ENCODE results near the gene TMPRSS5. TPM values are rescaled to one million over a fixed set of nuclear protein-coding genes. Genes with fewer than 3 reads are reported as not detected.

TMPRSS5 gene
- total and polyA plus RNA-seq, 9 donors = 0.41 to 3.5 (median 0.94) TPM

DNA sequence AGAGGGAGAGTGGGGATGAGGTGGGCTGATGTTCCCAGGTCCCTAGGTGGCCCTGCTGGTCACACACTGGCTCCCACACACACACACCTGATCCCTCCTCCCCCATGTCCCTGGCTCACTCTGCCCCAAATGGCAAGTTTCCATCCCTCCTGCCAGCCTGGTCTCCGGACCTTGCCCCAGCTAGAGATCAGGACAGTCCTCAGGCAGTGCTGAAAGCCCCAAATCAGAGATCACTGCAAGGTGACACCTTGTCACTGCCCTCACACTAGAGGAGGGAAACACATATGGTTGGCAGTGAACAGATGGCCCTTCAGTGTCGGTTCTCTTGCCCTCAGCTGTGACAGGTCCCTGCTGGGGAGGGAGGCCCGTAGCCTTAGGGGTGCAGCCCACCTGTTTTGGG, 7.6 kb downstream of the TMPRSS5 start:
- Histone ChIP-seq H3K4me3 (ENCODE audit: low read length) (no peak overlapping the region), H3K9me3 (replicated peaks; ENCODE audit: control insufficient read depth, low read depth, low read length) (no peaks in the 10 kb centered on the region), H3K27ac (ENCODE audit: low read length) (no peak overlapping the region), H3K27me3 (ENCODE audit: control insufficient read depth, insufficient read depth, low read length) (no peaks in the 10 kb centered on the region), H3K36me3 (ENCODE audit: control insufficient read depth, insufficient read depth, low read length) (no peaks in the 10 kb centered on the region), H3K4me1 (ENCODE audit: control insufficient read depth, insufficient read depth, low read length) (no peaks in the 10 kb centered on the region)
- WGBS (ENCODE audit: insufficient coverage) = 78% methylated on average over 2 of the region's 3 CpGs
- DNase-seq = no peak

DNA sequence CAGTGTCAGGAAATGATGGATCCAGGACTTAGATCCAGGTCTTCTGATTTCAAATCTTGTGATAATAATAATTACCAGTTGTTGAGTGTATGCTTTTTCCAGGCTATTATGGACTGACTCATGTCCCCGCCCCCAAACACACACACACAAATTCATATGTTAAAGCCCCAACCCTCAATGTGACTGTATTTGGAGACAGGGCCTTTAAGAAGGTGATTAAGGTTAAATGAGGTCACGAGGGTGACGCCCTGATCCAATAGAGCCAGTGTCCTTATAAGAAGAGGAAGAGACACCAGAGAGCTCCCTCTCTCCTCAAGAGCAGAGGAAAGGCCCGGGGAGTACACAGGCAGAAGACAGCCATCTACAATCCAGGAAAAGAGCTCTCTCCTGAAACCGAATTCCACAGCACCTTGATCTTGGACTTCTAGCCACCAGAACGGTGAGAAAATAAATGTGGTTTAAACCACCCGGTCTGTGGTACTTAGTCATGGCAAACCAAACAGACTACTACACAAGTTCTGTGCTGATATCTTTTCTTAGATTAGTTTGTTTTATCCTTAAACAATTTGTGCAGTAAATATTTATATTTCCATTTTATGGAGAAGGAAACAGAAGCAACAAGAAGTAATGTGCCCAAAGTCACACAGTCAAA, 8.2 kb downstream of the TMPRSS5 start:
- Histone ChIP-seq H3K4me3 (ENCODE audit: low read length) (no peak overlapping the region), H3K36me3 (ENCODE audit: control insufficient read depth, insufficient read depth, low read length) (no peaks in the 10 kb centered on the region), H3K9me3 (replicated peaks; ENCODE audit: control insufficient read depth, low read depth, low read length) (no peaks in the 10 kb centered on the region), H3K27me3 (ENCODE audit: control insufficient read depth, insufficient read depth, low read length) (no peaks in the 10 kb centered on the region), H3K4me1 (ENCODE audit: control insufficient read depth, insufficient read depth, low read length) (no peaks in the 10 kb centered on the region), H3K27ac (ENCODE audit: low read length) (no peak overlapping the region)
- WGBS (ENCODE audit: insufficient coverage) = no CpG with 5 or more reads among the region's 7 CpGs
- DNase-seq = no peak

DNA sequence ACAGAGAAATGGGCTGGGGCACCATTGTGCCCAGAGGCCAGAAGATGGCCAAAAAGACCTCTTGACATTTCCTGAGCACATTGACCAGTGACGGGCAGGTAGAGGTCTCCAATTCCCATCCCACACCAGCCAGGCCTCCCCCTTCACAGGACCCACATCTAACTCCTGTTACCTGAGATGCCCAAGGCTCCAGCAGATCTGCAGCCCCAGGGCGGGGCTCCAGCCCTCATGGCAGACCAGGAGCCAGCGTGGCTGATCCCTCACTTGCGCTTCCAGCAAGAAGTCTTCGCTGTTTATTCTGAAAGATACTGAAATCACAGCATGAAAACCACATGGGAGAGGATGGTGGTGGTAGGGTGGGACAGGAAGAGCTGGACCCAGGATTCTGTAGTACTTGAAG, 9.0 kb downstream of the TMPRSS5 start:
- no peaks in the 10 kb centered on the region for H3K27me3 ChIP-seq (ENCODE audit: control insufficient read depth, insufficient read depth, low read length)
- WGBS (ENCODE audit: insufficient coverage) = 86% methylated on average over 2 of the region's 5 CpGs
- H3K9me3 ChIP-seq (replicated peaks; ENCODE audit: control insufficient read depth, low read depth, low read length) = no peaks in the 10 kb centered on the region
- no peaks in the 10 kb centered on the region for H3K36me3 ChIP-seq (ENCODE audit: control insufficient read depth, insufficient read depth, low read length)
- no peak overlapping the region for H3K4me3 ChIP-seq (ENCODE audit: low read length)
- no peaks in the 10 kb centered on the region for H3K4me1 ChIP-seq (ENCODE audit: control insufficient read depth, insufficient read depth, low read length)
- no peak for DNase-seq
- H3K27ac ChIP-seq (ENCODE audit: low read length) = no peak overlapping the region

- no CpG with 5 or more reads among the region's 4 CpGs for WGBS (ENCODE audit: insufficient coverage)
- no peak overlapping the region for H3K27ac ChIP-seq (ENCODE audit: low read length)
- H3K9me3 ChIP-seq (replicated peaks; ENCODE audit: control insufficient read depth, low read depth, low read length) = no peaks in the 10 kb centered on the region
- no peak overlapping the region for H3K4me3 ChIP-seq (ENCODE audit: low read length)
- no peaks in the 10 kb centered on the region for H3K27me3 ChIP-seq (ENCODE audit: control insufficient read depth, insufficient read depth, low read length)
- H3K36me3 ChIP-seq (ENCODE audit: control insufficient read depth, insufficient read depth, low read length) = no peaks in the 10 kb centered on the region
- DNase-seq = no peak
- H3K4me1 ChIP-seq (ENCODE audit: control insufficient read depth, insufficient read depth, low read length) = no peaks in the 10 kb centered on the region
Measured at GRCh38 chr11:113695207-113695606, 10.9 kb downstream of the TMPRSS5 start.

GRCh38 chr11:113694390-113694789, 11.7 kb downstream of the TMPRSS5 start:
- H3K4me1 ChIP-seq (ENCODE audit: control insufficient read depth, insufficient read depth, low read length) = no peaks in the 10 kb centered on the region
- 97% methylated on average over 8 of the region's 12 CpGs for WGBS (ENCODE audit: insufficient coverage)
- DNase-seq = no peak

DNA sequence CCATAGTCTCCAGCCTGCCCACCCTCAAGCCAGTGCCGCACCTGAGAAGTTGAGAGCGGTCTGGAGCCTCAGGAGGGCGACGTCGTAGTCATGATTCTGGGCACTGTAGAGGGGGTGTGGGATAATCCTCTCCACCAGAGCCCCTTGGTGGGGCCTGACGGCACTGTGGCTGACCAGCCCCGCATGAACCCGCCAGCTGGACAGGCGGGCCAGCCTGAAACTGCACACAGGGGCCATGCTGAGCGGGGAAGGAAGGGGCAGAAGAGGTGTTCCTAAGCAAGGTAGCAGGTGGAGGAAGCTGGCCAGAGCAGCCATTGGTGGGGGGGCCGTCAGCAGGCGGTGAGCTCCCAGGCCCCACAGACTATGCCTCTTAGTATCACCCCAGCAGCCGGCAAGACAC, 13.1 kb downstream of the TMPRSS5 start:
- no peaks in the 10 kb centered on the region for H3K27me3 ChIP-seq (ENCODE audit: control insufficient read depth, insufficient read depth, low read length)
- DNase-seq = no peak
- H3K36me3 ChIP-seq (ENCODE audit: control insufficient read depth, insufficient read depth, low read length) = no peaks in the 10 kb centered on the region
- 89% methylated on average over 5 of the region's 13 CpGs for WGBS (ENCODE audit: insufficient coverage)
- H3K9me3 ChIP-seq (replicated peaks; ENCODE audit: control insufficient read depth, low read depth, low read length) = no peaks in the 10 kb centered on the region
- no peaks in the 10 kb centered on the region for H3K4me1 ChIP-seq (ENCODE audit: control insufficient read depth, insufficient read depth, low read length)
- H3K27ac ChIP-seq (ENCODE audit: low read length) = no peak overlapping the region
- no peak overlapping the region for H3K4me3 ChIP-seq (ENCODE audit: low read length)

More at GRCh38 chr11:113694390-113694789, 11.7 kb downstream of the TMPRSS5 start:
- Histone ChIP-seq H3K36me3 (ENCODE audit: control insufficient read depth, insufficient read depth, low read length) (no peaks in the 10 kb centered on the region), H3K27me3 (ENCODE audit: control insufficient read depth, insufficient read depth, low read length) (no peaks in the 10 kb centered on the region), H3K4me3 (ENCODE audit: low read length) (no peak overlapping the region), H3K9me3 (replicated peaks; ENCODE audit: control insufficient read depth, low read depth, low read length) (no peaks in the 10 kb centered on the region), H3K27ac (ENCODE audit: low read length) (no peak overlapping the region)

- no peak for DNase-seq
- WGBS (ENCODE audit: insufficient coverage) = 83% methylated on average over 10 of the region's 15 CpGs
- H3K27ac ChIP-seq (ENCODE audit: low read length) = no peak overlapping the region
Measured at GRCh38 chr11:113690619-113691569, 15.2 kb downstream of the TMPRSS5 start.

DNA sequence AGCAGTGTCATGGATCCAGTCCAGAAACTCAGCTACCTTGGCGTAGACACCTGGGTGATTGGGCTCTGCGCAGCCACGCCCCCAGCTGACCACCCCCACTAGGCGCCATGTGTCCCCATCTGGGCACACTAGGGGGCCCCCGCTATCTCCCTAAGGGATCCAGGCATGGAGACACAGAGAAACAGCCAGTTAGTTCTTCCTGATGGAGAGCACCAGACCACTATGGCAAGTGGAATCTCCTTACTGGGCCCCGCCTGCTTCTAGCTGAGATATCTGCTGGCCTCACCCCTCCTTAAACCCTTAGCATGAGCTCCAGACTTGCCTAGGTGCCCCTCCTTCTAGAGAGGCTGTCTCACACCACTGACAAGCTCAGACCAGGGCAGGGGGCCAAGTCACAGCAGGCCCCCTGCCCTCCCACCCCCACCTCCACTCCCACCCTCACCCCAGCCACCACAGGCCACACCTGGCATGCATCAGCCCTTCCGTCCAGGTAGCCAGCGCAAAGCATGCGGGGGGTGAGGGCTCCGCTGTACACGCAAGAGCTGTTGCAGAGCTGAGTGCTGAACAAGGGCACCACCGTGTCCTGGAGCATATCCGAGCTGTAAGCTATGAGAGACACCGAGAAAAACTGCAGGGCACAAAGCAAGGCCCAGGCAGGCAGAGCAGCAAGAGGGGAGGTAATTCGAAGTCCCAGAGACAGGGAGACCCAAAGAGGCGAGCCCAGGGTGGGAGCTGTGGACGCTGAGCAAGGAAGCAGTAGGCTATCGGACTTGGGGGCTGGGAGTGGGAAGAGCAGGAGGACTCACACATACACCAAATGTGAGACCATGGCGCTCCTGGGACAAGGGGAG, 16.1 kb downstream of the TMPRSS5 start:
- Histone ChIP-seq H3K27ac (ENCODE audit: low read length) (no peak overlapping the region), H3K4me3 (ENCODE audit: low read length) (no peak overlapping the region), H3K27me3 (ENCODE audit: control insufficient read depth, insufficient read depth, low read length) (no peaks in the 10 kb centered on the region), H3K36me3 (ENCODE audit: control insufficient read depth, insufficient read depth, low read length) (no peaks in the 10 kb centered on the region), H3K4me1 (ENCODE audit: control insufficient read depth, insufficient read depth, low read length) (no peaks in the 10 kb centered on the region), H3K9me3 (replicated peaks; ENCODE audit: control insufficient read depth, low read depth, low read length) (no peaks in the 10 kb centered on the region)
- DNase-seq = no peak
- WGBS (ENCODE audit: insufficient coverage) = 88% methylated on average over 16 of the region's 19 CpGs

More at GRCh38 chr11:113690619-113691569, 15.2 kb downstream of the TMPRSS5 start:
- H3K36me3 ChIP-seq (ENCODE audit: control insufficient read depth, insufficient read depth, low read length) = no peaks in the 10 kb centered on the region
- H3K4me1 ChIP-seq (ENCODE audit: control insufficient read depth, insufficient read depth, low read length) = no peaks in the 10 kb centered on the region
- H3K9me3 ChIP-seq (replicated peaks; ENCODE audit: control insufficient read depth, low read depth, low read length) = no peaks in the 10 kb centered on the region
- no peaks in the 10 kb centered on the region for H3K27me3 ChIP-seq (ENCODE audit: control insufficient read depth, insufficient read depth, low read length)
- H3K4me3 ChIP-seq (ENCODE audit: low read length) = no peak overlapping the region

- no peaks in the 10 kb centered on the region for H3K9me3 ChIP-seq (replicated peaks; ENCODE audit: control insufficient read depth, low read depth, low read length)
- peaks cover 28% of the 10 kb centered on the region for H3K4me1 ChIP-seq (ENCODE audit: control insufficient read depth, insufficient read depth, low read length)
- 60% methylated on average over 1 of the region's 2 CpGs for WGBS (ENCODE audit: insufficient coverage)
- H3K27ac ChIP-seq (ENCODE audit: low read length) = no peak overlapping the region
- no peak for DNase-seq
- no peak overlapping the region for H3K4me3 ChIP-seq (ENCODE audit: low read length)
- H3K36me3 ChIP-seq (ENCODE audit: control insufficient read depth, insufficient read depth, low read length) = no peaks in the 10 kb centered on the region
- H3K27me3 ChIP-seq (ENCODE audit: control insufficient read depth, insufficient read depth, low read length) = no peaks in the 10 kb centered on the region
Measured at GRCh38 chr11:113685654-113686359, 20.3 kb downstream of the TMPRSS5 start.
